Liver (tissue), 9 donors: Measurements from ENCODE around the gene TM9SF1. TPM values are rescaled to one million over a fixed set of nuclear protein-coding genes. Genes with fewer than 3 reads are reported as not detected.

Source experiments
- DNase-seq: peaks from one replicate; pipeline ENCODE4 v3.0.0-alpha.2; 2017; ENCODE audit warnings: low spot score
- H3K27ac ChIP-seq, 2 donors: one replicate each; pipeline ENCODE4 v1.7.0; 2013; ENCODE audit warnings: inconsistent platforms in 2 of 2, low read length in 2 of 2, control low read depth in 1 of 2, low read depth in 1 of 2, mild to moderate bottlenecking in 1 of 2
- H3K27me3 ChIP-seq, 4 donors: one replicate each; pipeline versions ENCODE4 v1.6.1 to v1.7.0; 2013; ENCODE audit warnings: low read length in 3 of 4, inconsistent platforms in 1 of 4, mild to moderate bottlenecking in 1 of 4, moderate library complexity in 1 of 4; ENCODE audit not compliant: control insufficient read depth in 4 of 4, insufficient read depth in 4 of 4
- H3K36me3 ChIP-seq, 4 donors: one replicate each; pipeline versions ENCODE4 v1.6.1 to v1.7.0; 2013; ENCODE audit warnings: low read length in 3 of 4, mild to moderate bottlenecking in 3 of 4, low read depth in 1 of 4, moderate library complexity in 1 of 4; ENCODE audit not compliant: control insufficient read depth in 4 of 4, insufficient read depth in 3 of 4
- H3K4me1 ChIP-seq, 4 donors: one replicate each; pipeline versions ENCODE4 v1.6.1 to v1.7.0; 2013; ENCODE audit warnings: low read length in 3 of 4, mild to moderate bottlenecking in 3 of 4, moderate library complexity in 1 of 4; ENCODE audit not compliant: control insufficient read depth in 4 of 4, insufficient read depth in 4 of 4
- H3K4me3 ChIP-seq, 3 donors: one replicate each; pipeline versions ENCODE4 v1.6.1 to v1.7.0; 2013; ENCODE audit warnings: low read length in 3 of 3, control low read depth in 1 of 3, low read depth in 1 of 3, mild to moderate bottlenecking in 1 of 3
- H3K9ac ChIP-seq, 2 donors: one replicate each; pipeline ENCODE4 v1.7.0; 2013; ENCODE audit warnings: low read length in 2 of 2, mild to moderate bottlenecking in 2 of 2, moderate library complexity in 2 of 2, control low read depth in 1 of 2, low read depth in 1 of 2
- H3K9me3 ChIP-seq, 4 donors: one replicate each; pipeline versions ENCODE4 v1.6.1 to v1.7.0; 2013; ENCODE audit warnings: low read length in 3 of 4; ENCODE audit not compliant: control insufficient read depth in 4 of 4
- ATF3 ChIP-seq: IDR thresholded peaks from 2 replicates; pipeline ENCODE4 v1.6.1; 2016; ENCODE audit warnings: antibody characterized with exemption
- EGR1 ChIP-seq, 2 donors: IDR thresholded peaks; 2 replicates each; pipeline ENCODE4 v1.6.1; 2016 to 2018; ENCODE audit warnings: antibody characterized with exemption in 2 of 2, low read depth in 2 of 2
- FOXA2 ChIP-seq: IDR thresholded peaks from 2 replicates; pipeline ENCODE4 v1.6.1; 2016; ENCODE audit warnings: antibody characterized with exemption
- GABPA ChIP-seq, 2 donors: IDR thresholded peaks in 1 of 2; conservative IDR thresholded peaks in 1 of 2; 2 replicates each; pipeline ENCODE4 v1.6.1; 2016; ENCODE audit warnings: antibody characterized with exemption in 2 of 2, mild to moderate bottlenecking in 1 of 2, moderate library complexity in 1 of 2
- HNF4A ChIP-seq, 2 donors: conservative IDR thresholded peaks; 2 replicates each; pipeline ENCODE4 v1.6.1; 2016; ENCODE audit warnings: antibody characterized with exemption in 2 of 2, mild to moderate bottlenecking in 2 of 2
- HNF4G ChIP-seq: IDR thresholded peaks from 2 replicates; pipeline ENCODE4 v1.6.1; 2016; ENCODE audit warnings: antibody characterized with exemption
- JUND ChIP-seq, 2 donors: IDR thresholded peaks; 2 replicates each; pipeline ENCODE4 v1.6.1; 2016; ENCODE audit warnings: antibody characterized with exemption in 2 of 2
- MAX ChIP-seq: IDR thresholded peaks from 2 replicates; pipeline ENCODE4 v1.6.1; 2016; ENCODE audit warnings: antibody characterized with exemption
- NR2F2 ChIP-seq: IDR thresholded peaks from 2 replicates; pipeline ENCODE4 v1.6.1; 2016; ENCODE audit warnings: antibody characterized with exemption
- RAD21 ChIP-seq, 2 donors: IDR thresholded peaks; 2 replicates each; pipeline ENCODE4 v1.6.1; 2016; ENCODE audit warnings: antibody characterized with exemption in 2 of 2, mild to moderate bottlenecking in 2 of 2
- RXRA ChIP-seq, 2 donors: IDR thresholded peaks; 2 replicates each; pipeline ENCODE4 v1.6.1; 2017 to 2018; ENCODE audit warnings: antibody characterized with exemption in 2 of 2, mild to moderate bottlenecking in 1 of 2
- SP1 ChIP-seq: IDR thresholded peaks from 2 replicates; pipeline ENCODE4 v1.6.1; 2018; ENCODE audit warnings: antibody characterized with exemption, mild to moderate bottlenecking
- TAF1 ChIP-seq: conservative IDR thresholded peaks from 2 replicates; pipeline ENCODE4 v1.6.1; 2016; ENCODE audit warnings: antibody characterized with exemption, mild to moderate bottlenecking
- YY1 ChIP-seq: IDR thresholded peaks from 2 replicates; pipeline ENCODE4 v1.6.1; 2016; ENCODE audit warnings: antibody characterized with exemption, mild to moderate bottlenecking
- ZBTB33 ChIP-seq: IDR thresholded peaks from 2 replicates; pipeline ENCODE4 v1.6.1; 2016; ENCODE audit warnings: antibody characterized with exemption
- WGBS: extraction: QIAGEN DNeasy Blood & Tissue Kit; methylation state at CpG from one replicate; pipeline ENCODE4 v1.1.7; 2013; 5-methylcytosine and 5-hydroxymethylcytosine counted together
- polyA plus RNA-seq, 2 donors: library from polyadenylated mRNA; stranded (reverse) in 1 of 2; unstranded in 1 of 2; fragments of 200-250 nt in 1 of 2; fragments of >200 nt in 1 of 2; fragmentation: Nextera tagmentation in 1 of 2; extraction: Ambion mirVana in 1 of 2; gene quantifications; one replicate each; pipeline versions ENCODE4 v1.2.1 to v1.2.3, GENCODE V29; 2013 to 2015
- total RNA-seq, 2 donors: library from RNA; depleted of rRNA; stranded (reverse); fragments of >200 nt; gene quantifications; one replicate each; pipeline ENCODE4 v1.2.3, GENCODE V29; 2014
- TF ChIP-seq, protein P1 (sequence below): IDR thresholded peaks from 2 replicates; pipeline ENCODE4 v1.6.1; 2016; ENCODE audit warnings: antibody characterized with exemption, mild to moderate bottlenecking
- TF ChIP-seq, protein P2 (sequence below): fragments of 150-350 bp; IDR thresholded peaks from 2 replicates; pipeline ENCODE4 v1.5.1; 2017; ENCODE audit warnings: improper control_type of control experiment, low read depth, low read length; ENCODE audit not compliant: missing input control
- donor health status: healthy.
- donor health status: healthy.
- donor health status: healthy.
- donor health status: healthy.
- donor health status: healthy.

TM9SF1 gene
- total and polyA plus RNA-seq, 4 donors = 27.5 to 76.2 (median 38.5) TPM

DNA sequence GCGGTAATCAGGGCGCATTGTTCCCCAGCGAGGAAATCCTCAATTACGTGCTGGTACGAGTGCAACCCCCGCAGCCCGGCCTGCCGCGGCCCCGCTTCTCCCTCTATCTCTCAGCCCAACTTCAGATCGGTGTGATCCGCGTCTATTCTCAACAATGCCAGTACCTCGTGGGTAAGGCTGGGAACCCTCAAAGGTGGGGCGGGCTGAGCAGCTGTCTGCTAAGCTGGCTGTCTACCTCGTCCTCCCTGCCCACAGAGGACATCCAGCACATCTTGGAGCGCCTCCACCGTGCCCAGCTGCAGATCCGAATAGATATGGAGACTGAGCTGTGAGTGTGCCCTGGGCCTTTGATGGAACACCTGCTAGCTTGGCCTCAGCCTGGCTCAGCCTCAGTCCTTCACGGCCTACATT, 22.4 kb downstream of the TM9SF1 start:
- WGBS = 93% methylated on average over 20 of the region's 20 CpGs
- no peak for DNase-seq
- Histone ChIP-seq H3K36me3 (peaks cover 7 to 39% (median 19%) of the 10 kb centered on the region in 4 donors), H3K27me3 (no peaks in the 10 kb centered on the region), H3K27ac (no peak overlapping the region), H3K9ac (no peak overlapping the region), H3K4me3 (no peak overlapping the region), H3K9me3 (no peaks in the 10 kb centered on the region), H3K4me1 (no peaks in the 10 kb centered on the region)
- TF ChIP-seq RAD21 (IDR thresholded peaks at IDR 0.05) (no peak), MAX (no peak)

DNA sequence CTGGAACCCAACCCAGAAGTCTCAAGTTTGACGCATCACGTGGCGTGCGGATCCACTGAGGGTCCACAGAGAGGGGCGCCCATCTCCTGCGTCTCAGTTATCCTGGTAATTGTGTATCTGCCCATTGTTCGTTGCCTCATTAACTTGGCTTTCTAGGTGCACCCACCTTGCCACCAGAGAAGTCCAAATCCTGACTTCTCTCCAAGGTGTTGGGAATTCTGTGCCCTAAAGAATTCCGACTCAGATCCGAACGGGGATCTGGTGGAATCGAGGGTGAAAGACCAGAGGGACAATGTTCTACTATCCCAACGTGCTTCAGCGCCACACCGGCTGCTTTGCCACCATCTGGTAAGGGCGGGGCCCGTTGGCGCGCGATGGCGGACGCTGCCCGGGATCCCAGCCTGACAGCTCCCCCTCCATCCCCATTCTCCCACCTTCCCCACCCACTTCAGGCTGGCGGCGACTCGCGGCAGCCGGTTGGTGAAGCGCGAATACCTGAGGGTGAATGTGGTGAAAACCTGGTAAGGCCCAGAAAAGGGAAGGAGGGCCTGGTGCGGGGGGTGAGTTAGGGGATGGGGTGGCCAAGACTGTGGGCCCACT, 22.9 kb downstream of the TM9SF1 start:
- Histone ChIP-seq H3K4me1 (no peaks in the 10 kb centered on the region), H3K27ac (no peak overlapping the region), H3K9me3 (no peaks in the 10 kb centered on the region), H3K4me3 (no peak overlapping the region), H3K27me3 (no peaks in the 10 kb centered on the region), H3K36me3 (peaks cover 6 to 39% (median 19%) of the 10 kb centered on the region in 4 donors), H3K9ac (no peak overlapping the region)
- 80% methylated on average over 30 of the region's 30 CpGs for WGBS
- TF ChIP-seq HNF4G (no peak), SP1 (no peak), EGR1 (IDR thresholded peaks at IDR 0.05; ENCODE audit: low read depth in 2 of 2) (no peak), RXRA (IDR thresholded peaks at IDR 0.05) (no peak), GABPA (IDR thresholded peaks at IDR 0.05 in 1 of 2, conservative IDR thresholded peaks at IDR 0.05 in 1 of 2) (no peak), JUND (IDR thresholded peaks at IDR 0.05) (no peak), TAF1 (no peak), YY1 (no peak), FOXA2 (no peak), ATF3 (no peak), HNF4A (conservative IDR thresholded peaks at IDR 0.05) (no peak), RAD21 (IDR thresholded peaks at IDR 0.05) (no peak), NR2F2 (no peak), ZBTB33 (no peak), MAX (no peak)
- TF ChIP-seq, protein P1, sequence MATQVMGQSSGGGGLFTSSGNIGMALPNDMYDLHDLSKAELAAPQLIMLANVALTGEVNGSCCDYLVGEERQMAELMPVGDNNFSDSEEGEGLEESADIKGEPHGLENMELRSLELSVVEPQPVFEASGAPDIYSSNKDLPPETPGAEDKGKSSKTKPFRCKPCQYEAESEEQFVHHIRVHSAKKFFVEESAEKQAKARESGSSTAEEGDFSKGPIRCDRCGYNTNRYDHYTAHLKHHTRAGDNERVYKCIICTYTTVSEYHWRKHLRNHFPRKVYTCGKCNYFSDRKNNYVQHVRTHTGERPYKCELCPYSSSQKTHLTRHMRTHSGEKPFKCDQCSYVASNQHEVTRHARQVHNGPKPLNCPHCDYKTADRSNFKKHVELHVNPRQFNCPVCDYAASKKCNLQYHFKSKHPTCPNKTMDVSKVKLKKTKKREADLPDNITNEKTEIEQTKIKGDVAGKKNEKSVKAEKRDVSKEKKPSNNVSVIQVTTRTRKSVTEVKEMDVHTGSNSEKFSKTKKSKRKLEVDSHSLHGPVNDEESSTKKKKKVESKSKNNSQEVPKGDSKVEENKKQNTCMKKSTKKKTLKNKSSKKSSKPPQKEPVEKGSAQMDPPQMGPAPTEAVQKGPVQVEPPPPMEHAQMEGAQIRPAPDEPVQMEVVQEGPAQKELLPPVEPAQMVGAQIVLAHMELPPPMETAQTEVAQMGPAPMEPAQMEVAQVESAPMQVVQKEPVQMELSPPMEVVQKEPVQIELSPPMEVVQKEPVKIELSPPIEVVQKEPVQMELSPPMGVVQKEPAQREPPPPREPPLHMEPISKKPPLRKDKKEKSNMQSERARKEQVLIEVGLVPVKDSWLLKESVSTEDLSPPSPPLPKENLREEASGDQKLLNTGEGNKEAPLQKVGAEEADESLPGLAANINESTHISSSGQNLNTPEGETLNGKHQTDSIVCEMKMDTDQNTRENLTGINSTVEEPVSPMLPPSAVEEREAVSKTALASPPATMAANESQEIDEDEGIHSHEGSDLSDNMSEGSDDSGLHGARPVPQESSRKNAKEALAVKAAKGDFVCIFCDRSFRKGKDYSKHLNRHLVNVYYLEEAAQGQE = no peak
- TF ChIP-seq, protein P2, sequence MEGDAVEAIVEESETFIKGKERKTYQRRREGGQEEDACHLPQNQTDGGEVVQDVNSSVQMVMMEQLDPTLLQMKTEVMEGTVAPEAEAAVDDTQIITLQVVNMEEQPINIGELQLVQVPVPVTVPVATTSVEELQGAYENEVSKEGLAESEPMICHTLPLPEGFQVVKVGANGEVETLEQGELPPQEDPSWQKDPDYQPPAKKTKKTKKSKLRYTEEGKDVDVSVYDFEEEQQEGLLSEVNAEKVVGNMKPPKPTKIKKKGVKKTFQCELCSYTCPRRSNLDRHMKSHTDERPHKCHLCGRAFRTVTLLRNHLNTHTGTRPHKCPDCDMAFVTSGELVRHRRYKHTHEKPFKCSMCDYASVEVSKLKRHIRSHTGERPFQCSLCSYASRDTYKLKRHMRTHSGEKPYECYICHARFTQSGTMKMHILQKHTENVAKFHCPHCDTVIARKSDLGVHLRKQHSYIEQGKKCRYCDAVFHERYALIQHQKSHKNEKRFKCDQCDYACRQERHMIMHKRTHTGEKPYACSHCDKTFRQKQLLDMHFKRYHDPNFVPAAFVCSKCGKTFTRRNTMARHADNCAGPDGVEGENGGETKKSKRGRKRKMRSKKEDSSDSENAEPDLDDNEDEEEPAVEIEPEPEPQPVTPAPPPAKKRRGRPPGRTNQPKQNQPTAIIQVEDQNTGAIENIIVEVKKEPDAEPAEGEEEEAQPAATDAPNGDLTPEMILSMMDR = no peak
- no peak for DNase-seq
